ENCODE measurements around the gene HAUS1.
A peak's percentile ranks its signal among the peaks of the same experiment; 100 is the strongest.

GRCh38 chr18:46073474-46074331, 30.5 kb upstream of the HAUS1 start:
- TF ChIP-seq POLR2A (IDR thresholded peaks at IDR 0.05; ENCODE audit: control extremely low read depth in 1 of 2, low read depth in 2 of 2, low read length in 2 of 2) (no peak), CTCF (IDR thresholded peaks at IDR 0.05; ENCODE audit: control extremely low read depth in 1 of 3, insufficient read depth in 1 of 3, low read depth in 1 of 3, low read length in 3 of 3) (peak; percentile 19 to 55 (median 54)), EZH2 (IDR thresholded peaks at IDR 0.05; ENCODE audit: low read depth, low read length, severe bottlenecking) (no peak), CHD2 (IDR thresholded peaks at IDR 0.05; ENCODE audit: low read length) (no peak), KDM1A (IDR thresholded peaks at IDR 0.05; ENCODE audit: borderline replicate concordance, low read length) (no peak), USF2 (IDR thresholded peaks at IDR 0.05; ENCODE audit: low read length) (no peak), EP300 (IDR thresholded peaks at IDR 0.05; ENCODE audit: borderline replicate concordance in 1 of 2, low read depth in 2 of 2, low read length in 2 of 2) (no peak), SIN3A (conservative IDR thresholded peaks at IDR 0.05 in 1 of 2, IDR thresholded peaks at IDR 0.05 in 1 of 2; ENCODE audit: low read depth in 1 of 2, low read length in 2 of 2) (no peak), CREB1 (IDR thresholded peaks at IDR 0.05) (no peak), GABPA (IDR thresholded peaks at IDR 0.05; ENCODE audit: borderline replicate concordance, insufficient read depth, low read length) (no peak), RAD21 (IDR thresholded peaks at IDR 0.05 in 1 of 2, conservative IDR thresholded peaks at IDR 0.05 in 1 of 2; ENCODE audit: low read depth in 2 of 2, low read length in 2 of 2) (peak; percentile 82)
